Frontal cortex (tissue), 4 donors: ENCODE measurements around the gene NPC2. TPM values are rescaled to one million over a fixed set of nuclear protein-coding genes. Genes with fewer than 3 reads are reported as not detected.
"Not testable (repeated sequence)": the region's sequence is repeated elsewhere in the genome, so short reads cannot be mapped to it uniquely, and the experiment has no call there.

ENCODE experiments used
- DNase-seq, 2 donors: peaks; one replicate each; pipeline ENCODE4 v3.0.0; 2012; ENCODE audit warnings: low spot score in 2 of 2
- FAIRE-seq: peaks from 2 replicates; lab custom pipeline; 2012; peaks lifted over from hg19 to GRCh38; lab: Jason Lieb, UNC
- total RNA-seq: library from RNA; depleted of rRNA; stranded (reverse); fragments of >200 nt; gene quantifications from one replicate; pipeline ENCODE4 v1.2.3, GENCODE V29; 2014
- donor health status: control.
- donor health status: control.
- donor health status: control.

Gene NPC2
- total RNA-seq, 1 donor from 2014 or later, result 17.9 TPM

DNA sequence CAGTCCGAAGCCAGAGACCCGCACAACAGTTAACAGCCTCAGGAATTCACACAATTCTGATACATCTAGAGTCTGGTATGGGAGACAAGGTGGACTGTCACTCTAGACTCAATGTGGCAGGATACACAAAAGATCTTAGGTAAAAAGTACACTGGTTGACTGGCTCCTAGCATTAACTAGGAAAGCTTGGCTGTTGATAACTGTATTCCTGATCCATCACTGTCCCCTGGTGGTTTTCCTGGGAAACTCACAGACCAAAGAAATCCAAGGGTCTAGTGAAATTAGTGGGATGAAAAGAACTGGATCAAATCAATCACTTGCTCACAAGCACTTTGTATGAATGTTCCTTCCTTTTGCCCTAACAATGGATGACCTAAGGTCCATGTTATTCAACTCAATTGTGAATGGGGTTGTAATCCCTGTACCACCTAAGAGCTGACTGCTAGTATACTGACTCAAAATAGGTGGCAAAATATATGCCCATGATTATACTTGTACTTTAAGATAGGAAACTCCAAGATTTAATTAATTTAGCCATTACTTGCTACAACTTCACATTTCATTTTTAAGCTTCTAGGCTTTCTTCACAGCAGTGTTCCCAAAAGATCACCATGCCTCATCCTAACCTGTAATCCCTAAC, 14.0 kb downstream of the NPC2 start:
- FAIRE-seq (no peak), DNase-seq (peak in 1 of 2 donors; percentile 35)

DNA sequence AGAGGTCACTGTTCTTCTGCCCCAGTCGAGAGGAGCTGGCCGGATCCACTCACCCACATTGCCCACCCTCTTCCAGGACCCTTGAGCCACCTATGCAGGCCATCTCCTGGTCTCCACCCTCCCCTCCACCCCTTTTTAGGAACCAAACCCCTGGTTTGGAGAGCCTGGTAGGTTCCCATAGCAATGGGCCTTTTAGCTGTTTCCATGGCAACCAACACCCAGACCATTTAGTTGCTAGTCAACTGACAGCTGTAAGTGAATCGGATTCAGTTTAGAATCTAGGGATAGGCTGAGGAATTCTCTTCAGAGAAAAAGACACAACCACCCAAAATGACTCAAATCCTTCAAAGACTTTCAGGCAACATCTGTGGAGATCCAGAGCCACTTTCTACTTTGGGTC, 16.5 kb downstream of the NPC2 start:
- no peak for DNase-seq
- FAIRE-seq, result no peak

- no peak for FAIRE-seq
- DNase-seq, result no peak
Observed at GRCh38 chr14:74476107-74476506, 17.0 kb downstream of the NPC2 start.

GRCh38 chr14:74475678-74476077, 17.4 kb downstream of the NPC2 start:
- no peak for FAIRE-seq
- DNase-seq, result no peak

DNA sequence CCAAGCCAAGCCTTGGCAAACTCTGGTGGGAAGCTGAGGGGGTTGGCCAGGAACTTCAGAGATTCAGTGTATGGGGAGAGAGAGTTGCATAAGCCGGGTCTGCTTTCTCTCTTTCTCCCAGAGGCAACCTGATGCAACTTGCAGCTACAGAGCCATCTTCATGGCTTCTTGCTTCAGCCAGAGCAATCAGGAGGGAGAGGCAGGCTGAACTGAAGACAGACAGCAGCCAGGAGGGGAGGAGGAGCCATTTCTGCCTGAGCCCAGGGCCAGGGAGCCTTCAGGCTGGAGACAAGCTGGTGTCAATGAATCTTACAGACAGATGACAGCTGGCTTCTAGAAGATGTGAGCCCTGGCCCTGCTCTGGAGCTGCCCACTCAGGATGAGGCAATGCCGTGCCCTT, 18.7 kb downstream of the NPC2 start:
- no peak for DNase-seq
- no peak for FAIRE-seq

- FAIRE-seq, result no peak
Observed at GRCh38 chr14:74472601-74473000, 20.5 kb downstream of the NPC2 start.

DNA sequence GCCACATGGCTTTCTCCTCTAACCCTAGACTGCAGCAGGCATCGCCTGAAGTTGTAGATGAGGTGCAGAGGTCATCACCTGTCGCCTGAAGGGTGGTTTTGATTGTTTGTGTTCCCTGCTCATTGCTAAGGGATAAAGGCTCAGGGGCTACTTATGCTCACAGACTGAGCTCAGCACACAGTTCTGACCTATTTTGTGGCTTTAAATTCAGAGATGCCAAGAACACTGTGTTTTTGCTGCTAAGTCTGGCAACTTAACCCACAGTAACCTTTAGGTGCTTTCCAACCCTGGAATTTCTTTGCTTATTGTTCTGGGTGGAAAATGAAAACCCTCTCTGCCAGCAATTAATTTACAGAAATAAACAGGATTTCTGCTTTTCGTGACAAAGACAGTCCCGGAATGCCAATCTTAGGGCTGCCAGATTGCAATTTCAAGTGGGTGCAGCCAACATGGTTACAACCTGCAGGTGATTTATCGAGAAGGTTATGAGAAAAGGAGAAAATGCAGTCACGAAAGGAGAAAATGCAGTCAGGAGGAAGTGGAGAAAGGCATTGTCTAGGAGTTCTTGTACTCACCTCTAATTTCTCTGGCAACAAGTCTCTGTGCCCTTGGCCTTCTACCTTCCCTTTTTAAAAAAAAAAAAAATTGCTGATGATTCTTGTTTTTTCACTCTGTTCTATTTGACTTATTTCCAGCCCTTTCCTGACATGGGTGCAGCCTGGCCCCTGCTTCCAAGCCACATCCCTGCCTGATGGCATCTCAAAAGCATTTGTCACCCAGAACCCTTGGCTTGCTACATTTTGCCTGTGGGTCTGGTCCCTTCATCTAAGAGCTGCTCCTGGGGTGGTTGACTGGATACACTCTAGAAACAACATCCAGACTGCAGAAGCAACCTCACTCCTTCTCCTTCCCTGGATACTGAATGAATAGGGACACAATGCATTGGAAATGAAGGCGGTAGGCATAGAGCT, 23.3 kb downstream of the NPC2 start:
- FAIRE-seq (no peak), DNase-seq (no peak)

More at GRCh38 chr14:74472601-74473000, 20.5 kb downstream of the NPC2 start:
- DNase-seq, result no peak

DNA sequence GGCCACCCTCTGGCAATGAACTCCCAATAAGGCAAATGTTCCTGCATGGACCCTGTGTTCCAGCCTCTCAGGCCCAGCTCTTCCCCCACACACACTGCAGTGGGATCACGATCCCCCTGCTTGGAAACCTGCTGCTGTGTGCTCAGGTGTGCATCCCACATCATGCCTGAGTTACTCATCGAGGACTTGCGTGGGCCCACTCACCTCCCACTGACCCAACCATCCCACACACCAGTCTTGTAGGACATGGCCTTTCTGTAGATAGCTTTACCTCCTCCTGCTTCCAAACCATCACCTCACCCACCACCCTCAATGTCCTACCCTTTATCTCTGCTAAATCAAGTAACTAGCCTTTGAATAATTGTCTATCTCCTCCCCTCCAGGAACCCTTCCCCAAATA, 24.6 kb downstream of the NPC2 start:
- FAIRE-seq, result no peak
- no peak for DNase-seq

DNA sequence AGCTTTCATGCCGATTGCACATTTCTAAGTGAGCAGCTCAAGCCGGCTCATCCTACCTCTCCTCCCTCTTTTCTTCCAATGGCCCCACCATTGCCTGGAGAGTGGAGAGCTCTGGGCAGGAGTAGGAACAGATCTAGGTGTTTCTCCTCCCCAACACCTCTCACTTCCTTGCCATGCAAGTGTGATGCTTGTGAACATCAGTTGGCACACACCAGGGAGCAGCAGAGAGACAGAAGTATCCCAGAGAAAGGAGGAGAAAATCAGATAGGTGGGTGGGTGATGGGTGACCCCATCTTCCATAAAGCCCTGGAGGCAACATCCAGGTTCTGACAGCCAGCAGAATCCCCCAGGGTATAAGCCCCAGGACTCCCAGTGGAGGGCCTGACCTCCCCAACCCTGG, 27.8 kb downstream of the NPC2 start:
- no peak for FAIRE-seq

GRCh38 chr14:74464785-74465184, 28.3 kb downstream of the NPC2 start:
- DNase-seq, result no peak
- no peak for FAIRE-seq

More for the DNA sequence above, 27.8 kb downstream of the NPC2 start:
- no peak for DNase-seq

DNA sequence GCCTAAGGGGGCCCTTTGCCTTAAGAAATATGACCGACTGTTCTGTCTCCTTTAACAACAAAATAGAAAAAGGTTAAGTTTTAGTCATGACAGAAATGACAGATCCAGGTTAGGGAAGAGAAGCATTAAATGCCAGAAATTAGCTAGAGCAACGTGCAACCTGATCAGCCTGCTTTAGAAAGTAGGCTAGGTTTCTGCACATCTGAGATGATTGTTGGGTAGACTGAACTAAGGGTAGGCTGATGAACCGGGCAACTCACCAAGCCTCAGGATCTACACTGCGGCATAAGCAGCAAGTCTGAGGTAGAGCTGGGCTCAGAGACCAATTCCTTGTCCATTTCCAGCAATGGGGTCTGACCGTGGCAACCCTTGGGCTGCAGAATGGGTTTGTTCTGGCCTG, 29.4 kb downstream of the NPC2 start:
- FAIRE-seq, result no peak
- no peak for DNase-seq

DNA sequence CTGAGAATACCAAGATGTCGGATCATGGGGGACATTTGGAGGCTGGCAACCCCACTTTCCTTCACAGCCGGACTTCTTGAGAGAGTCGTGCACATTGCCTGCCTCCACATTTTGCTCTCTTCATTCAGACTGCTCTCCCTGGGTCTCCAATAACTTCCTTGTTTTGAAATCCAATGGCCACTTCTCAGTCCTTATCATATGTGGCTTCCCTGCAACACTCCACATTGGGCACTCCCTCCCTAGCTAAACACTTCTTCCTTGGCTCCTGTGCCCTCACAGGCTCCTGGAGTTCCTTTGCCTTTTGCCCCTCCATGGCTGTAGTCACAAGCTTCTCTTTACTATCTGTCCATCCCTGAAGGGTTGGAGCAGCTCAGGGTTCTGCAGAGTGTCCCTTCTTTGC, 30.1 kb downstream of the NPC2 start:
- DNase-seq, result no peak
- no peak for FAIRE-seq

GRCh38 chr14:74459976-74460375, 33.1 kb downstream of the NPC2 start:
- FAIRE-seq (no peak), DNase-seq (no peak)

GRCh38 chr14:74459289-74459946, 33.7 kb downstream of the NPC2 start:
- no peak for DNase-seq
- no peak for FAIRE-seq

- DNase-seq, result no peak
- FAIRE-seq, result no peak
Observed at GRCh38 chr14:74457565-74457895, 35.6 kb downstream of the NPC2 start.

GRCh38 chr14:74456684-74457564, 36.2 kb downstream of the NPC2 start:
- no peak for FAIRE-seq

GRCh38 chr14:74454397-74454796, 38.7 kb downstream of the NPC2 start:
- not testable (repeated sequence) for FAIRE-seq, DNase-seq

More at GRCh38 chr14:74456684-74457564, 36.2 kb downstream of the NPC2 start:
- no peak for DNase-seq

DNA sequence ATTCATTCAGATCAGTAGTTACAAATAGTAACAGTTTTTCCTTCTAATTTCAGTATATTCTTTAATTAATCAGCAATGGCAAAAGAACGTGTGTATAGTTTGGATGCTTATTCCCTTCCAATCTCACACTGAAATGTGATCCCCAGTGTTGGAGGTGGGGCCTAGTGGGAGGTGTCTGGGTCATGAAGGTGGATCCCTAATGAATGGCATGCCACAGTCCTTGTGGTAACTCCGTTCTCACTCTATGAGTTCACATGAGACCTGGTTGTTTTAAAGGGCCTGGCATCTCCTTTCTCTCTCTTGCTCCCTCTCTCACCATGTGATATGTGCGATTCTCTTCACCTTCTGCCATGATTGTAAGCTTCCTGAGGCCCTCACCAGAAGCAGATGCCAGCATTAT, 48.2 kb downstream of the NPC2 start:
- FAIRE-seq (no peak), DNase-seq (no peak)

GRCh38 chr14:74442757-74443156, 50.3 kb downstream of the NPC2 start:
- FAIRE-seq (no peak), DNase-seq (no peak)

DNA sequence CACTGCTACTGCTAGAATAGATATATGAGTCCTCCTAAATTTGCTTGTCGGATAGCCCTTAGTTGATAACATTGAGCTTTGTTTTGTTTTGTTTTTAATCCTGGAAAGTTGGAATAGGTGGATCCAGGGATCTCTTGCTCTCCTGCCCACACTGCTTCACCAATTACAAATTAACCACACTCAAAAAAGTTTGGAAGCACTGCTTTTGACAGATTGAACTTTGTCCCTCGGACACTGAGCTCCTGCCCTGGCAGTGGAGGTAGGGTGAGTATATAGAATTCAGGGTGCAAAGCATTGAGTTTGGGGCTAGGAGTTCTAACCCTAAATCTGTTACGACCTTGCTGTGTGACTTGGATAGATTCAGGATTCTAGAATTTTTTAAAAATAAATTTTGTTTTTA, 52.0 kb downstream of the NPC2 start:
- no peak for DNase-seq
- no peak for FAIRE-seq
